T-helper 2 cell treated with Interferon-gamma antibody and Interleukin-4, amounts not matched to agents 5 μg/mL and 100 μg/mL, for 36 hours (primary cell): Measurements from ENCODE around the gene THTPA.
"Not testable (repeated sequence)": the region's sequence is repeated elsewhere in the genome, so short reads cannot be mapped to it uniquely, and the experiment has no call there.

Experiments used
- DNase-seq: peaks from one replicate; pipeline ENCODE4 v3.0.0; 2021; ENCODE audit warnings: low spot score
- H3K27ac Mint-ChIP-seq: one replicate; pipeline ENCODE4 v1.8.0; 2021; ENCODE audit warnings: mild to moderate bottlenecking, mixed read lengths
- H3K27me3 Mint-ChIP-seq: one replicate; pipeline ENCODE4 v1.8.0; 2021; ENCODE audit warnings: low read depth, mixed read lengths
- H3K36me3 Mint-ChIP-seq: one replicate; pipeline ENCODE4 v1.8.0; 2021; ENCODE audit warnings: low read depth, mixed read lengths
- H3K4me1 Mint-ChIP-seq: one replicate; pipeline ENCODE4 v1.8.0; 2021; ENCODE audit warnings: low read depth, mixed read lengths
- H3K4me3 Mint-ChIP-seq: one replicate; pipeline ENCODE4 v1.8.0; 2022; ENCODE audit warnings: mild to moderate bottlenecking, moderate library complexity, mixed read lengths
- H3K9me3 Mint-ChIP-seq: one replicate; pipeline ENCODE4 v1.8.0; 2021; ENCODE audit warnings: mixed read lengths

The THTPA gene

GRCh38 chr14:23524954-23525353, 31.1 kb upstream of the THTPA start:
- Mint-ChIP-seq H3K36me3 (no peaks in the 10 kb centered on the region), H3K4me3 (no peak overlapping the region), H3K4me1 (no peaks in the 10 kb centered on the region), H3K27ac (no peak overlapping the region), H3K27me3 (no peaks in the 10 kb centered on the region), H3K9me3 (no peaks in the 10 kb centered on the region)
- no peak for DNase-seq

GRCh38 chr14:23525611-23526010, 30.5 kb upstream of the THTPA start:
- Mint-ChIP-seq H3K36me3 (no peaks in the 10 kb centered on the region), H3K9me3 (no peaks in the 10 kb centered on the region), H3K27me3 (no peaks in the 10 kb centered on the region), H3K4me1 (peaks cover 3% of the 10 kb centered on the region), H3K27ac (no peak overlapping the region), H3K4me3 (no peak overlapping the region)
- no peak for DNase-seq

- Mint-ChIP-seq H3K27me3 (no peaks in the 10 kb centered on the region), H3K4me1 (peaks cover 6% of the 10 kb centered on the region), H3K4me3 (no peak overlapping the region), H3K36me3 (no peaks in the 10 kb centered on the region), H3K27ac (peak overlapping the region; percentile 58), H3K9me3 (no peaks in the 10 kb centered on the region)
- no peak for DNase-seq
These were observed 27.5 kb upstream of the THTPA start for GRCh38 chr14:23528555-23528954.

- no peak overlapping the region for H3K27ac Mint-ChIP-seq
- H3K4me1 Mint-ChIP-seq, result peaks cover 6% of the 10 kb centered on the region
- H3K4me3 Mint-ChIP-seq, result no peak overlapping the region
- no peaks in the 10 kb centered on the region for H3K36me3 Mint-ChIP-seq
- no peaks in the 10 kb centered on the region for H3K27me3 Mint-ChIP-seq
- no peak for DNase-seq
- no peaks in the 10 kb centered on the region for H3K9me3 Mint-ChIP-seq
These were observed 27.1 kb upstream of the THTPA start for GRCh38 chr14:23529016-23529415.

- no peak for DNase-seq
- H3K9me3 Mint-ChIP-seq, result no peaks in the 10 kb centered on the region
- no peaks in the 10 kb centered on the region for H3K36me3 Mint-ChIP-seq
- H3K27ac Mint-ChIP-seq, result no peak overlapping the region
- H3K4me3 Mint-ChIP-seq, result no peak overlapping the region
- peaks cover 6% of the 10 kb centered on the region for H3K4me1 Mint-ChIP-seq
- H3K27me3 Mint-ChIP-seq, result no peaks in the 10 kb centered on the region
These were observed 25.6 kb upstream of the THTPA start for GRCh38 chr14:23530375-23531055.

GRCh38 chr14:23531391-23531790, 24.7 kb upstream of the THTPA start:
- no peak for DNase-seq
- H3K4me1 Mint-ChIP-seq, result peaks cover 6% of the 10 kb centered on the region
- H3K27ac Mint-ChIP-seq, result no peak overlapping the region
- no peaks in the 10 kb centered on the region for H3K9me3 Mint-ChIP-seq
- no peak overlapping the region for H3K4me3 Mint-ChIP-seq
- no peaks in the 10 kb centered on the region for H3K27me3 Mint-ChIP-seq
- no peaks in the 10 kb centered on the region for H3K36me3 Mint-ChIP-seq

GRCh38 chr14:23532658-23533057, 23.4 kb upstream of the THTPA start:
- no peak overlapping the region for H3K4me3 Mint-ChIP-seq
- H3K9me3 Mint-ChIP-seq, result no peaks in the 10 kb centered on the region
- H3K36me3 Mint-ChIP-seq, result no peaks in the 10 kb centered on the region
- H3K27ac Mint-ChIP-seq, result no peak overlapping the region
- DNase-seq, result no peak
- peaks cover 6% of the 10 kb centered on the region for H3K4me1 Mint-ChIP-seq
- no peaks in the 10 kb centered on the region for H3K27me3 Mint-ChIP-seq

- Mint-ChIP-seq H3K4me3 (no peak overlapping the region), H3K27me3 (no peaks in the 10 kb centered on the region), H3K4me1 (peaks cover 6% of the 10 kb centered on the region), H3K36me3 (no peaks in the 10 kb centered on the region), H3K9me3 (no peaks in the 10 kb centered on the region), H3K27ac (no peak overlapping the region)
- DNase-seq, result no peak
These were observed 22.2 kb upstream of the THTPA start for GRCh38 chr14:23533652-23534435.

GRCh38 chr14:23535943-23536342, 20.1 kb upstream of the THTPA start:
- Mint-ChIP-seq H3K4me1 (peaks cover 5% of the 10 kb centered on the region), H3K4me3 (no peak overlapping the region), H3K27me3 (no peaks in the 10 kb centered on the region), H3K27ac (no peak overlapping the region), H3K36me3 (no peaks in the 10 kb centered on the region), H3K9me3 (no peaks in the 10 kb centered on the region)
- DNase-seq, result no peak

GRCh38 chr14:23536494-23536893, 19.6 kb upstream of the THTPA start:
- Mint-ChIP-seq H3K27me3 (no peaks in the 10 kb centered on the region), H3K4me3 (no peak overlapping the region), H3K27ac (no peak overlapping the region), H3K4me1 (peaks cover 4% of the 10 kb centered on the region), H3K36me3 (no peaks in the 10 kb centered on the region), H3K9me3 (no peaks in the 10 kb centered on the region)
- DNase-seq, result no peak

GRCh38 chr14:23536906-23537305, 19.2 kb upstream of the THTPA start:
- not testable (repeated sequence) for H3K27me3 Mint-ChIP-seq, DNase-seq, H3K4me3 Mint-ChIP-seq, H3K27ac Mint-ChIP-seq, H3K9me3 Mint-ChIP-seq, H3K4me1 Mint-ChIP-seq, H3K36me3 Mint-ChIP-seq

GRCh38 chr14:23537351-23538049, 18.6 kb upstream of the THTPA start:
- H3K27ac Mint-ChIP-seq, result no peak overlapping the region
- no peak overlapping the region for H3K4me3 Mint-ChIP-seq
- DNase-seq, result no peak
- peaks cover 4% of the 10 kb centered on the region for H3K4me1 Mint-ChIP-seq
- H3K36me3 Mint-ChIP-seq, result no peaks in the 10 kb centered on the region
- no peaks in the 10 kb centered on the region for H3K9me3 Mint-ChIP-seq
- no peaks in the 10 kb centered on the region for H3K27me3 Mint-ChIP-seq

GRCh38 chr14:23538050-23538718, 17.9 kb upstream of the THTPA start:
- no peaks in the 10 kb centered on the region for H3K9me3 Mint-ChIP-seq
- H3K27me3 Mint-ChIP-seq, result no peaks in the 10 kb centered on the region
- no peak overlapping the region for H3K27ac Mint-ChIP-seq
- H3K4me1 Mint-ChIP-seq, result peaks cover 4% of the 10 kb centered on the region
- DNase-seq, result no peak
- H3K36me3 Mint-ChIP-seq, result no peaks in the 10 kb centered on the region
- H3K4me3 Mint-ChIP-seq, result no peak overlapping the region

- no peak overlapping the region for H3K4me3 Mint-ChIP-seq
- H3K9me3 Mint-ChIP-seq, result no peaks in the 10 kb centered on the region
- no peaks in the 10 kb centered on the region for H3K36me3 Mint-ChIP-seq
- H3K27me3 Mint-ChIP-seq, result no peaks in the 10 kb centered on the region
- H3K4me1 Mint-ChIP-seq, result peaks cover 4% of the 10 kb centered on the region
- no peak for DNase-seq
- no peak overlapping the region for H3K27ac Mint-ChIP-seq
These were observed 17.3 kb upstream of the THTPA start for GRCh38 chr14:23538785-23539184.
